Esophagus squamous epithelium (tissue), 5 donors: Measurements from ENCODE around the gene CEP290. TPM values are rescaled to one million over a fixed set of nuclear protein-coding genes. Genes with fewer than 3 reads are reported as not detected.
A peak's percentile ranks its signal among the peaks of the same experiment; 100 is the strongest.

ENCODE experiments used
- DNase-seq: peaks from one replicate; lab custom pipeline; 2025; lab: John Stamatoyannopoulos, UW
- H3K27ac ChIP-seq, 4 donors: fragments of 200-600 bp; sonication (generic); one replicate each; pipeline ENCODE4 v1.5.1; 2016 to 2019; ENCODE audit warnings: mild to moderate bottlenecking in 1 of 4
- H3K27me3 ChIP-seq, 4 donors: fragments of 200-600 bp; sonication (generic); 1 replicate in 3 of 4; 2 replicates in 1 of 4; pipeline versions ENCODE4 v1.5.1 to v1.6.0; 2017 to 2021; ENCODE audit warnings: antibody characterized with exemption in 1 of 4
- H3K36me3 ChIP-seq, 3 donors: fragments of 200-600 bp; sonication (generic); one replicate each; pipeline ENCODE4 v1.5.1; 2016 to 2019
- H3K4me1 ChIP-seq, 3 donors: fragments of 200-600 bp; sonication (generic); one replicate each; pipeline ENCODE4 v1.5.1; 2017 to 2019
- H3K4me3 ChIP-seq, 4 donors: fragments of 200-600 bp; sonication (generic); 1 replicate in 3 of 4; 2 replicates in 1 of 4; pipeline ENCODE4 v1.5.1; 2016 to 2019; ENCODE audit warnings: mild to moderate bottlenecking in 2 of 4, moderate library complexity in 1 of 4
- H3K9me3 ChIP-seq, 3 donors: fragments of 200-600 bp; sonication (generic); one replicate each; pipeline ENCODE4 v1.5.1; 2016 to 2019
- POLR2A ChIP-seq, 4 donors: fragments of 450-650 bp; IDR thresholded peaks; one replicate each; pipeline ENCODE4 v1.6.1; 2017; ENCODE audit warnings: antibody characterized with exemption in 4 of 4, mild to moderate bottlenecking in 4 of 4, moderate library complexity in 3 of 4
- WGBS, 2 donors: methylation state at CpG; one replicate each; pipeline ENCODE4 v1.1.5; 2018; 5-methylcytosine and 5-hydroxymethylcytosine counted together
- intact Hi-C: fragments of 100-400 bp; cut with DNase I; formaldehyde crosslinking; loops from one replicate; pipeline ENCODE4 v1.15.0; 2022
- total RNA-seq, 4 donors: library from RNA; depleted of rRNA; stranded (reverse); fragments of >200 nt; gene quantifications; one replicate each; pipeline ENCODE4 v1.1.0, GENCODE V29; 2016
- TF ChIP-seq, protein P1 (sequence below), 6 experiments: fragments of 450-650 bp in 4 of 6; fragments of 200-600 bp in 2 of 6; sonication (generic) in 2 of 6; IDR thresholded peaks; one replicate each; pipeline ENCODE4 v1.5.1; 2016 to 2019; ENCODE audit warnings: antibody characterized with exemption in 6 of 6, mild to moderate bottlenecking in 4 of 6, moderate library complexity in 4 of 6
- donor health status: DM: yes; HTN: yes; CAD: no.

Gene CEP290
- total RNA-seq, 4 donors from 2014 or later: 0.72 to 15.8 (median 4.3) TPM

DNA sequence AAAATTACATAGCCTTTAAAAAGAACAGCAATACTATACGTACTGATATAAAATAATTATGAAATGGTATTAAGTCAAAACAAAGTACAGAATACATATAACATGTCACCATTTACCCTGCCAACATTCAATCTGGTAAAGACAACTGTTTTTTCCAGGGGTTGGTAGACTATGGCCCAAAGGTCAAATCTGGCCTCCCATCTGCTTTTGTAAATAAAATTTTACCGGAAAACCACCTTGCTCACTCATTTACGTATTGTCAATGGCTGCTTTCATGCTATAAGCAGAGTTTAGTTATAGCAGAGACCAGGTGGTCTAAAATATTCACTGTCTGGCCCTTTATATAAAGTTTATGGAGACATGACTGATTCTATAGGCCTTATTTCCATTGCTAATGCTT lies 14.0 kb downstream of the CEP290 start:
- Histone ChIP-seq H3K36me3 (peaks cover 0 to 32% (median 0%) of the 10 kb centered on the region in 3 donors), H3K27me3 (no peaks in the 10 kb centered on the region), H3K4me3 (no peak overlapping the region), H3K27ac (no peak overlapping the region), H3K9me3 (no peaks in the 10 kb centered on the region), H3K4me1 (no peaks in the 10 kb centered on the region)
- TF ChIP-seq POLR2A (IDR thresholded peaks at IDR 0.05): no peak
- TF ChIP-seq, protein P1, sequence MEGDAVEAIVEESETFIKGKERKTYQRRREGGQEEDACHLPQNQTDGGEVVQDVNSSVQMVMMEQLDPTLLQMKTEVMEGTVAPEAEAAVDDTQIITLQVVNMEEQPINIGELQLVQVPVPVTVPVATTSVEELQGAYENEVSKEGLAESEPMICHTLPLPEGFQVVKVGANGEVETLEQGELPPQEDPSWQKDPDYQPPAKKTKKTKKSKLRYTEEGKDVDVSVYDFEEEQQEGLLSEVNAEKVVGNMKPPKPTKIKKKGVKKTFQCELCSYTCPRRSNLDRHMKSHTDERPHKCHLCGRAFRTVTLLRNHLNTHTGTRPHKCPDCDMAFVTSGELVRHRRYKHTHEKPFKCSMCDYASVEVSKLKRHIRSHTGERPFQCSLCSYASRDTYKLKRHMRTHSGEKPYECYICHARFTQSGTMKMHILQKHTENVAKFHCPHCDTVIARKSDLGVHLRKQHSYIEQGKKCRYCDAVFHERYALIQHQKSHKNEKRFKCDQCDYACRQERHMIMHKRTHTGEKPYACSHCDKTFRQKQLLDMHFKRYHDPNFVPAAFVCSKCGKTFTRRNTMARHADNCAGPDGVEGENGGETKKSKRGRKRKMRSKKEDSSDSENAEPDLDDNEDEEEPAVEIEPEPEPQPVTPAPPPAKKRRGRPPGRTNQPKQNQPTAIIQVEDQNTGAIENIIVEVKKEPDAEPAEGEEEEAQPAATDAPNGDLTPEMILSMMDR (IDR thresholded peaks at IDR 0.05): no peak
- intact Hi-C loops: no loop called here
- no peak for DNase-seq
- 93 to 96% methylated on average over 3 of the region's 3 CpGs for WGBS, 2 donors

DNA sequence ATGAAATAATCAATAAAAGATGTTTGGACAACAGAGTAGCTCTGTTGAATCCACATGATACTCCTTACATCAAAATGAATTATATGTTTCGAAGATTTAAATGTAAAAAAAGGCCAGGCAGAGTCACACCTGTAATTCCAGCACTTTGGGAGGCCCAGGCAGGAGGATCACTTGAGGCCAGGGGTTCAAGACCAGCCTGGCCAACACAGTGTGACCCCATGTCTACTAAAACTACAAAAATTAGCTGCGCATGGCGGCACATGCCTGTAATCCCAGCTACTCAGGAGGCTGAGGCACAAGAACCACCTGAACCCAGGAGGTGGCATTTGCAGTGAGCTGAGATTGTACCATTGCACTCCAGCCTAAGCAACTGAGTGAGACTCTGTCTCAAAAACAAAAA lies 14.8 kb downstream of the CEP290 start:
- Histone ChIP-seq H3K27me3 (no peaks in the 10 kb centered on the region), H3K36me3 (peaks cover 0 to 35% (median 0%) of the 10 kb centered on the region in 3 donors), H3K27ac (no peak overlapping the region), H3K9me3 (no peaks in the 10 kb centered on the region), H3K4me3 (no peak overlapping the region), H3K4me1 (no peaks in the 10 kb centered on the region)
- TF ChIP-seq POLR2A (IDR thresholded peaks at IDR 0.05): no peak
- TF ChIP-seq, protein P1 (IDR thresholded peaks at IDR 0.05): no peak
- intact Hi-C loops: no loop called here
- no peak for DNase-seq
- 87 to 97% methylated on average over 3 of the region's 3 CpGs for WGBS, 2 donors

DNA sequence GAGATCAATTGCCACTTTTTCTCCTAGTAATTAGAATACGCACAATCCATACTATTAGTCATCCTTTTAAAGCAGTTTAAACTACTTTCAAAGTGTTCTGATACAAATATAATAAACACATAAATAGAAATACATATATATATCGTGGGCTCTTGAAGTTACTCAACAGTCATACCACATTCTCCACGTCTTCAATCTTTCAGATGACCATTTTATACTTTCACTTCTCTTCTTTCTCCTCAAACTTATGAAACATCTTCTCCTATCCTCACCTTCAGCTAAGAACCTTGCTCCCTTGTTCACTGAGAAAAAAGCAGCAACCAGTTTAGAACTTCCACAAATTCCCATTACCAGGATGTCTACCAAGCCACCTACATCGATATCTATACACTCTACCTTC lies 19.2 kb downstream of the CEP290 start:
- TF ChIP-seq, protein P1 (IDR thresholded peaks at IDR 0.05): no peak
- TF ChIP-seq POLR2A (IDR thresholded peaks at IDR 0.05): no peak
- no peaks in the 10 kb centered on the region for H3K9me3 ChIP-seq
- peaks cover 0 to 36% (median 0%) of the 10 kb centered on the region in 3 donors for H3K36me3 ChIP-seq
- WGBS, 2 donors: 57 to 64% methylated on average over 4 of the region's 4 CpGs
- DNase-seq: no peak
- intact Hi-C loops: no loop called here
- no peaks in the 10 kb centered on the region for H3K27me3 ChIP-seq
- H3K27ac ChIP-seq: no peak overlapping the region
- no peaks in the 10 kb centered on the region for H3K4me1 ChIP-seq
- H3K4me3 ChIP-seq: no peak overlapping the region

- Histone ChIP-seq H3K9me3 (no peaks in the 10 kb centered on the region), H3K4me1 (peaks cover 0 to 6% (median 0%) of the 10 kb centered on the region in 3 donors), H3K27ac (no peak overlapping the region), H3K36me3 (peaks cover 0 to 43% (median 0%) of the 10 kb centered on the region in 3 donors), H3K4me3 (no peak overlapping the region), H3K27me3 (no peaks in the 10 kb centered on the region)
- no peak for DNase-seq
- TF ChIP-seq, protein P1 (IDR thresholded peaks at IDR 0.05): no peak
- TF ChIP-seq POLR2A (IDR thresholded peaks at IDR 0.05): no peak
- intact Hi-C loops: no loop called here
- 44 to 46% methylated on average over 3 of the region's 3 CpGs for WGBS, 2 donors
Observed at GRCh38 chr12:88113871-88114270, 28.0 kb downstream of the CEP290 start.

DNA sequence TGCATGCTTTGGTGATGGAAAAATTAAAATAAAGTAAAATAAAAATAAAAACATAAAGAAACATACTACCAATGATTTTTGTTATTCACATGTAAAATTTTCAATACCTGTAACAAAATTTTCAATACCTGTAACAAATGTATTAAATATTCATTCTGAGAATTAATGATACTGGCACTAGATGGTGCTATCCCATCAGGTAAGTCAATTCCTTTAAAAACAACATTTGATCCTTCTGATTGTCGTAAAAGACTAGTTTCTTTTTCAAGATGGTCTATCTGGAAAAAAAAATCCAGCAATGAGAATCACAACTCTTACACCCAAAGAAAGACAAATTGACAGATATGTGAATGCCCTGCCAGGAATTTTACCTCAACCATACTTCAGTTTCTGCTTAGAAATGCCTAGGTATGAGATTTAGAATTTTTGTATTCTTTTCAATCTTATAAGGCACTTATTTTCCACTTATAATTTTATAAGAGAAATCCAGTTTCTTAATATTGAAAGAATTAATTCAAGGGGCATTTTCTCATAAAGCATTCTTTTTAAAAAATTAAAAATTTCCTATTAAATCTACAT lies 30.7 kb downstream of the CEP290 start:
- peaks cover 0 to 6% (median 0%) of the 10 kb centered on the region in 3 donors for H3K4me1 ChIP-seq
- peaks cover 0 to 48% (median 0%) of the 10 kb centered on the region in 3 donors for H3K36me3 ChIP-seq
- no peak for DNase-seq
- WGBS, 2 donors: 14 to 19% methylated on average over 1 of the region's 1 CpG
- peak overlapping the region in 2 of 4 donors; percentile 3 to 39 for H3K27ac ChIP-seq
- intact Hi-C loops: no loop called here
- peak overlapping the region; percentile 17 to 53 (median 25) for H3K4me3 ChIP-seq
- H3K9me3 ChIP-seq: no peaks in the 10 kb centered on the region
- H3K27me3 ChIP-seq: no peaks in the 10 kb centered on the region
- TF ChIP-seq, protein P1 (IDR thresholded peaks at IDR 0.05): peak; percentile 14 to 67 (median 45)
- no peak for TF ChIP-seq POLR2A (IDR thresholded peaks at IDR 0.05)
